SK-N-SH (cell line): ENCODE results near the gene MVB12A.

Experiments
- CHD2 ChIP-seq: fragments of 150-350 bp; IDR thresholded peaks from 2 replicates; pipeline ENCODE4 v1.6.1; 2018; ENCODE audit warnings: low read length; ENCODE audit not compliant: partially characterized antibody
- FOXM1 ChIP-seq: IDR thresholded peaks from 2 replicates; pipeline ENCODE4 v1.4.0; 2012; ENCODE audit warnings: low read depth, mild to moderate bottlenecking
- GABPA ChIP-seq: IDR thresholded peaks from 2 replicates; pipeline ENCODE4 v1.4.0; 2012; ENCODE audit warnings: low read depth, mild to moderate bottlenecking
- RAD21 ChIP-seq: IDR thresholded peaks from 2 replicates; pipeline ENCODE4 v1.6.1; 2012; ENCODE audit warnings: mild to moderate bottlenecking, low read length
- TAF1 ChIP-seq: IDR thresholded peaks from 2 replicates; pipeline ENCODE4 v1.6.1; 2012; ENCODE audit warnings: low read depth, mild to moderate bottlenecking, low read length, moderate library complexity, borderline replicate concordance
- YY1 ChIP-seq: IDR thresholded peaks from 2 replicates; pipeline ENCODE4 v1.4.0; 2012; ENCODE audit warnings: low read depth, mild to moderate bottlenecking
- TF ChIP-seq, protein P1 (sequence below): fragments of 200-600 bp; sonication (generic); IDR thresholded peaks from 2 replicates; pipeline ENCODE4 v1.6.1; 2017; ENCODE audit warnings: antibody characterized with exemption, mild to moderate bottlenecking, moderate library complexity
- TF ChIP-seq, protein P2 (sequence below): fragments of 150-350 bp; IDR thresholded peaks from 2 replicates; pipeline ENCODE4 v1.6.1; 2017; ENCODE audit warnings: antibody characterized with exemption, low read length, low read depth, borderline replicate concordance
- TF ChIP-seq, protein P3 (sequence below): IDR thresholded peaks from 2 replicates; pipeline ENCODE4 v1.4.0; 2012; ENCODE audit warnings: low read depth, borderline replicate concordance

DNA sequence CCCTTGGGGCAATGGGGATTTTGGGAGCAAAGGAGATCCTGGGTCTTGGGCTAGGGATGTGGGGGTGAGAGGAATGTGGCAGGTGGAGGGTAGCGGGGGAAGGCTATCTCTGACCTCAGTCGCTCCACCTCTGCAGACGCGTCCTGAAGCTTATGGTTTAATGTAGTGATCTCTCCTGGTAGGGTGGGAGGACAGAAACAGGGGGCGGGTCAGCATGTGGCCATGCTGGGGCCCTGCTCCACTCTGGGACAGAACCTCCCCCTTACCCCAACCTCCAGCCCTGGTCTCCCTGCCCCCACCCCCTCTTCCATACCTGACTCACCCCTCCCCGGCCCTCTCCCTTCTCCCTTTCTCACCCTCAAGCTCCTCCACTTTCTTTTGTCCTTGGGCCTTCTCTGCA, 15.8 kb upstream of the MVB12A start:
- TF ChIP-seq, protein P1, sequence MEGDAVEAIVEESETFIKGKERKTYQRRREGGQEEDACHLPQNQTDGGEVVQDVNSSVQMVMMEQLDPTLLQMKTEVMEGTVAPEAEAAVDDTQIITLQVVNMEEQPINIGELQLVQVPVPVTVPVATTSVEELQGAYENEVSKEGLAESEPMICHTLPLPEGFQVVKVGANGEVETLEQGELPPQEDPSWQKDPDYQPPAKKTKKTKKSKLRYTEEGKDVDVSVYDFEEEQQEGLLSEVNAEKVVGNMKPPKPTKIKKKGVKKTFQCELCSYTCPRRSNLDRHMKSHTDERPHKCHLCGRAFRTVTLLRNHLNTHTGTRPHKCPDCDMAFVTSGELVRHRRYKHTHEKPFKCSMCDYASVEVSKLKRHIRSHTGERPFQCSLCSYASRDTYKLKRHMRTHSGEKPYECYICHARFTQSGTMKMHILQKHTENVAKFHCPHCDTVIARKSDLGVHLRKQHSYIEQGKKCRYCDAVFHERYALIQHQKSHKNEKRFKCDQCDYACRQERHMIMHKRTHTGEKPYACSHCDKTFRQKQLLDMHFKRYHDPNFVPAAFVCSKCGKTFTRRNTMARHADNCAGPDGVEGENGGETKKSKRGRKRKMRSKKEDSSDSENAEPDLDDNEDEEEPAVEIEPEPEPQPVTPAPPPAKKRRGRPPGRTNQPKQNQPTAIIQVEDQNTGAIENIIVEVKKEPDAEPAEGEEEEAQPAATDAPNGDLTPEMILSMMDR = no peak
- TF ChIP-seq, protein P2, sequence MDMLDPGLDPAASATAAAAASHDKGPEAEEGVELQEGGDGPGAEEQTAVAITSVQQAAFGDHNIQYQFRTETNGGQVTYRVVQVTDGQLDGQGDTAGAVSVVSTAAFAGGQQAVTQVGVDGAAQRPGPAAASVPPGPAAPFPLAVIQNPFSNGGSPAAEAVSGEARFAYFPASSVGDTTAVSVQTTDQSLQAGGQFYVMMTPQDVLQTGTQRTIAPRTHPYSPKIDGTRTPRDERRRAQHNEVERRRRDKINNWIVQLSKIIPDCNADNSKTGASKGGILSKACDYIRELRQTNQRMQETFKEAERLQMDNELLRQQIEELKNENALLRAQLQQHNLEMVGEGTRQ = no peak
- TF ChIP-seq TAF1 (no peak), GABPA (no peak), FOXM1 (no peak), YY1 (no peak), CHD2 (no peak), RAD21 (no peak)
- TF ChIP-seq, protein P3, sequence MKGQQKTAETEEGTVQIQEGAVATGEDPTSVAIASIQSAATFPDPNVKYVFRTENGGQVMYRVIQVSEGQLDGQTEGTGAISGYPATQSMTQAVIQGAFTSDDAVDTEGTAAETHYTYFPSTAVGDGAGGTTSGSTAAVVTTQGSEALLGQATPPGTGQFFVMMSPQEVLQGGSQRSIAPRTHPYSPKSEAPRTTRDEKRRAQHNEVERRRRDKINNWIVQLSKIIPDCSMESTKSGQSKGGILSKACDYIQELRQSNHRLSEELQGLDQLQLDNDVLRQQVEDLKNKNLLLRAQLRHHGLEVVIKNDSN = no peak
